OCI-M1 (cell line): ENCODE results near the gene TSPAN14.

ENCODE experiments used
- DNase-seq: peaks from one replicate; lab custom pipeline; 2025; lab: John Stamatoyannopoulos, UW

Gene TSPAN14

DNA sequence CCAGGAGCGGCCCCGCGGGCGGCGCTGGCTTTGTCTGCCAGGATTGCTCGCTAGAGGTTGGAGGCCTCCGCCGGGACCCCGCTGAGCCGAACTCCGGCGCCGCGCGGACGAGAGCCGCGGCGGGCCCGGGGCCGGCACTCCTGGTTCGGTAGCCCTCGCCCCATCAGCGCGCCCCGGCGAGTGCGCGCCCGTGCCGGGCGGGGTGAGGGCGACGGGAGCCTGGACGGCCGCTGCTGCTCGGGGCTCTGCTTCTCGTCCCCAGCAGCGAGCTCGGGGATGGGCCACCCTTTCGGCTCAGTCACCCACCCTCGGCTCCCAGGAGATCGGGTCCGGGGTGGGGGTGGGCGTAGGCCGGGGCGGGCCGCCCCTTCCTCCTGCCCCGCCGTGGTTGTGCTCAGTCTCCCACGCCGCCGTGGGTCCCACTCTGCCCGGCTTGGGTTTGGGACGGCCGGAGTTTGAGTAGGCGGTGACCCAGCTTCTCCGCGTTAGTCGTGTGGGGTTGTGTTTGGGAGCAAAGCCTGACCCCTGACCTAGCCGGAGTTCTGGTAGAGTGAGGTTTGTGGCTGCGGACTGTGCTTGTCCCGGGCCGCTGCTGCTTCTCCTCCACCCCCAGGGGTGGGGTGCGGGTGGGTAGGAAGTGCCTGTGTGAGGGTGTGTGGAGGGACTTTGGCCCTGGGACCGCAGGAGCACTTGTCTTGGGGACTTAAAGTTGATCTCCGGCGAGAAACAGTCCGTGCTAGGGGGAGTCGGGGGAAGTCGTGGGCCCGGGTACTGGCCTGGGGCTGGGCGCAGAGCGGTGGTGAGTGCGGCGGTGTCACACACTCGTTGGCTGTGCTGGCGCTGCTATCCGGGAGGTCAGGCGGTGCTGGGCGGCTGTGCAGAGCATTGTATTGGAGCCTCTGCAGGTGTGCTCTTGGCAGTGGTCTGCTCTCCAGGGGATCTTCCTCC lies 677 bp downstream of the TSPAN14 start:
- peak; percentile 79 for DNase-seq

DNA sequence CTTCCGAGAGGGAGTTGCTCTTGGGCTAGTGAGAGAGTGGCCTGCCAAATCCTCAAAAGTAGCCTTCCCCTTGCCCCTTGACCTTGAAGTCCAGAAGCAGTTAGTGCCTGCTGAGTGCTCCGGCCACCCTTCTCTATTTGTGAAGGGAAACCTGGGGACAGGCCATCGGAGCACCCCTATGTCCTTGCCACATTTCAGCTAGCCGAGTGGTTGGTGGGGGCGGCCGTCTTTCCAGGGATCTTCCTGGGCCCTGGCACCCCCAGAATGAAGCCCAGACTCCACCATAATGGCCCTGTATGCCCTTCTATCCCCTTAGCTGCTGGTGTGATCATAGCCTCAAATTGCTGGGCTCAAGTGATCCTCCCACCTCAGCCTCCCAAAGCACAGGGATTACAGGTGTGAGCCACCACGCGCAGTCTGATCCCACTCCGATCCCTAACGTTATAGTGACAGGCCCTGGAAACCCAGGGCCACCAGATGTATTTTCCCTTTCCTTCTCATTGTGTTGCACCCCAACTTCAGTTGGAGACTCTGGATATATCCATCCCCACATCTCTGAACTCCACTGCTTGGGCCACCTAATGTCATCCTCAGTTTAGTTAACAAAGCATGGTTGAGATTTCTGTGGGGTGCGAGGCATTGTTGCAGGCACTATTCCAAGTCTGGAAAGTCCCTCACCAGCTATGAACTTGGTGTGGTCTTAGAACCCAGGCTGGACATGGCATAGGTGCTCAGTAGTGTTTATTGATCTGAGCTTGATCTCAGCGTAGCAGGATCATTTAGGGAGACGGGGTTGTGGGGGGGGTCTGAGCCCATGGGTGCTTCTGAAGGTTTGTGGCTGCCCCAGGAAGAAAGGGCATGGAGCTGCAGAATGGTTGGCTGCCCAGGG lies 1.6 kb downstream of the TSPAN14 start:
- no peak for DNase-seq

DNA sequence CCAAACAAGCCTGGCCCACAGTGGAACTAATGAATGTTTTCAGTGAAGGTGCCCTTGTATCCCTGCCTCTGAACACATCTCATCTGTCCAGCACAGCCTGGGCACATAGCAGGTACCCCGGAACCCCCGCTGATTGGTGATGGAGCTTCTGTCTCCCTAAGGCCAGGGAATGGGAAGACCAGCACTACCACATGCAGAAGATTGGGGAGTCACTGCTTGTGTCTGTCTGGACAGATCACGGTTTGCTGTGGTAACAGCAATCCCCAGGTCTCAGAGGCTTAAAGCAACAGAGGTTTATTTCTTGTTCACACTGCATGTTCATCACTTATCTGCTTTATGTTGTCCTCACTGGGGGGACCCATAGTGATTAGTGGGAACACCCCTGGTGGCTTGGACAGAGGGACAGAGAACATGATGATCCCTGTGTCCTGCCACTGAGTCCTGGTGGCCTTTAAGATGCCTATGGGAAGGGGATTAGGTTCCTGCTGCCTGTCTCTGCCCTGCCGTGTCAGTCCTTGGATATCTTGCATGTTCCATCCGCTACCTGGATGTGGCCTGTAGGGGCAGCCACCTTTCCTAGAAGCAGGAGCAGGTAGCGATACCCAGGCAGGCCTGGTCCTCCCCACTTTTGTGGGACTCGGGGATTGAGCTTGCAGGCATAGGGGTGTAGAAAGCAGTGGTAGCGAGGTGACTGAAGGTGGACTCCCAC lies 3.6 kb downstream of the TSPAN14 start:
- no peak for DNase-seq

DNA sequence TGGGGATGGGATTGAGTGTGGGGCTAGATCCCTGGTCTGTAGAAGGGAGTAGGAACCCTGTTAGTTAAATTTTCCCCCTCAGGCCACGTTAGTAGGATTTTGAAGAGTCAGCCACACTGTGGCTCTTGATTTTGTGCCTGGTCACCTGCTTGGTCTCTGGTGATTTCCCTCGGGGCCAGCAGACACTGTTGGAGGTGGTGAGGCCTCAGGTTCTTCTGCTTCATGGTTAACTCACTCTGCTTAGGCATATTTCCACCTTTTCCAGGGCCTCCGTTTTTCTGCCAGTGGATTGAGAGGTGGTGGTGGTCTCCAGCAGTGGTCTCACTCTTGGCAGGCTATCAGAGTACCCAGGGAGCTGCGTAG lies 4.1 kb downstream of the TSPAN14 start:
- DNase-seq = no peak

DNA sequence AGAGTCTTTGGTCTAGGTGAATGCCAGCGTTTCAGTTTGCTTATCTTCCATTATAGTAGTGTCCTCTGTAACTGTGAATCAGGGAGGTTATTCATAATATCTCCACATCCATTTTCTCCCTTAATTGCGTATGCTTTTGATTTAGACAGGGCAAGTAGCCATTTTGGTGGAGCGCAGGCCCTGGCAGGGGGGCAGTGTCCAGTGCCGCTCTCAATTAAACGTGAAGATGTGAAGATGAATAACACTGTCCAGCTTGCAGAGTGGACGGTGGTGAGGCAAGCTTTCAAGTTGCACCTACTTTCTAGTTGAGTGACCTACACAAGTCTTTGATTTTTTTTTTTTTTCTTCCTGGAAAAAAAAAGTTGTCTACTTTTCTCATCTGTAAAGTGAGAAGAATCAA lies 4.5 kb downstream of the TSPAN14 start:
- DNase-seq = no peak

DNA sequence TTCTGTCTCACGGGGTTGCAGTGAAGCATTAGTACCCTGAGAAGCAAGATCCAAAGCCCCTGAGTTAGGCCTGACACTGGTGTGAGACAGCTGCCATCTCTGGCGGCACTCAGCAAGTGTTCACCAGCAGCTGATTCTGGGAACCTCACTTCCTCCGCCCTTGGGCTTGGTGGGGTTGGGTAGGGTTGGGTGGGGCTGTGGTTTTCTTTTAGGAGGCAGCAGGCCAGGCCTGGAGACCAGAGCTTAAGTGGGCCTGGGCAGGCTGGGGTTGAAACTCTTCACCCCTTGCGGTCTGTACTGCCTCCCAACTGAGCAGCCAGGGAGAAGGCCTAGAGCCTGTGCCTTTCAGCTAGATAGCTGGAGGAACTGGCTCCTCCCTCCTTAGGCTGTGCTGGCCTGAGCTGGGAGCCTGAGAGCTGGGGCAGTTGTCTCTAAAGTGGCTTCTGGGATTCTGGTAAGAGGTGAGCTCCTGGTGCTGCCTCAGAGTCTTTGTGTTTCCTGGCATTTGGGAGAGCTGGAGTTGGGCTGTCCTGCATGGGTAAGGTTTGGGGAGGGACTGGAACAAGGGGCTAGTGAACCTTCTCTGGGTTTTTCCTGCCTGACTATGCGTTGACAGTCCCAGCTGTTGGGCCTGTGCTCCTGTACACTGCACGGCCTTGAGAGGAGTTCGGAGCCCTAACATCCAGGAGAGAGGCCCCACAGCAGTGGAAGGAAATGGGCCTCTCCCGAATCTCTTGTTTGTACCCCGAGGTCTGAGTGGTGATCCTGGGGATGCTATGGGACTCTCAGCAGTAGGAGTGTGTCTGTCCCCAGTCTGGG lies 5.1 kb downstream of the TSPAN14 start:
- DNase-seq = peak; percentile 99

DNA sequence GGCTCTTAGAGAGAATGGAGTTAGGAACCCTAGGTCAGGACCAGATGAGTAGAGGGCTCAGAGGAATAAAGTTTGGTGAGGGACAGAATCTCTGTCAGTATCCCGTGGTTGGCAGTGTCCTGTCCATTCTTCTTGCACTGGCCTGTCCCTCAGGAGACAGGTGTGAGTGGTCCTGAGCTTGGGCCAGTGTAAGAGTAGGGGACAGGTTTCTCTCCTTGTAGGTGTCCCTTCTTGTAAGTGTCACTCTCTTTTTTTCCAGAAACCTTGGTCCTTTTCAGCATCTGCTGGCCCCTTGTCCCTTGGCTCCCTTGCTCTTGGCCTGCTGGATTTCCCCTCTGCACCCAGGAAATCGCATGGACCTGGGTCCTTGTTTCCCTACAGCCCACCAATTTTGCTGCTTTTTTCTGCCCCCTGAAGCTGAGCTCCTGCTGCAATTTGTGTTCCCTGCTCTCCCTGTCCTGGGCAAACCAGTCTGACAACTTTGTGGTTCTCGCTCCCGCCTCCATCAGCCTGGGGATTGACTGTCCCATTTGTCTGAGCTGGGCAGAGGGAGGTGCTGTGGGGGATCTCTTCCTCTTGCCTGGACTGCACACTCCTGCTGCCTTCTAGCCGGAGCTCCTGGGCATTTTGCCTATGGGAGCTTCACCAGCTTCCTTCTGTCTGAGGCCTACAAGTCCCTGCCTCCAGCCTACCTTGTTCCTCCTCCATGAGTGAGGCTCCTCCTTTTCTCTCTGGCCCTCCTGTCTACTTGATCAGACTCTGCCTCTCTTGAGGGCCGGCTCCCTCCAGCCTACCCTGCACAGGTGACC lies 6.5 kb downstream of the TSPAN14 start:
- DNase-seq = peak; percentile 38

DNA sequence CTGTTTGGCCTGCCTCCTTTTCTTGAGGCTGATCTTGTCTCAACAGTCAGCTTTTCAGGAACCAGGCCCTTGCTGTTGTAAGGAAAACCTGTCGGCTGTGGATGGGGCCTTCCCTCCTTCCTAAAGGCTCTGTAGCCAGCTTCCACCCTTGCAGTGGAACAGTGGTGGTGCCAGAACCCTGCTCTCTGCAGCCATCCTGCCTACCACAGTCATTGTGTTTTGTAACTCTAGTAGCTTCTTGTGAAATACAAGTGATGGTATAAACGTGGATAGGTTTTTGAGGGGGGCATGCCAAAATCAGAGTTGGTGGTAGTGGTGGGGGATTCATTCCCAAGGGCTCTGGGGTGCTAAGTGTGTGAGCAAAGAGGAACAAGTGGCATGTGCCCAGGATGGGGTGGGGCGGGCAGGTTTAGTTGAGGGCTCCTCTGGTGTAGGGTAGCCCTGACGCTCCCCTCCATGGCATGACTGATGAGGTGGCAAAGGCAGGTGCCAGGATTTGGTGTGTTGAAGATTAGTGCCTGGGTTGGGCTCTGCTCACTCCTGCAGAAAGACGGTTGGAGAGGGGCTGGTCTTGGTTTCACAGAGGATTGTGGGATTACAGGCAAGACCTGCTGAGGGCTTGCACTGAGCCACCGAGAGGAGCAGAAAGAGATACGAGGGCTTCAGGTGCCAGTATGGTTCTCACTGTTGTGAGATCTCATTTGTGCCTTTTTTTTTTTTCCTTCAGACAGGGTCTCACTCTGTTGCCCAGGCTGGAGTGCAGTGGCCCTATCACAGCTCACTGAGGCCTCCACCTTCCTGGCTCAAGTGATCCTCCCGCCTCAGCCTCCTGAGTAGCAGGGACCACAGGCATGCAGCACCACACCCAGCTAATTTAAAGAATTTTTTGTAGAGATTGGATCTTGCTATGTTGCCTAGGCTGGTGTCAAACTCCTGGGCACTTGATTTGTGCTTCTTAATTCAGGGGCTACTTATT lies 7.4 kb downstream of the TSPAN14 start:
- DNase-seq = no peak

DNA sequence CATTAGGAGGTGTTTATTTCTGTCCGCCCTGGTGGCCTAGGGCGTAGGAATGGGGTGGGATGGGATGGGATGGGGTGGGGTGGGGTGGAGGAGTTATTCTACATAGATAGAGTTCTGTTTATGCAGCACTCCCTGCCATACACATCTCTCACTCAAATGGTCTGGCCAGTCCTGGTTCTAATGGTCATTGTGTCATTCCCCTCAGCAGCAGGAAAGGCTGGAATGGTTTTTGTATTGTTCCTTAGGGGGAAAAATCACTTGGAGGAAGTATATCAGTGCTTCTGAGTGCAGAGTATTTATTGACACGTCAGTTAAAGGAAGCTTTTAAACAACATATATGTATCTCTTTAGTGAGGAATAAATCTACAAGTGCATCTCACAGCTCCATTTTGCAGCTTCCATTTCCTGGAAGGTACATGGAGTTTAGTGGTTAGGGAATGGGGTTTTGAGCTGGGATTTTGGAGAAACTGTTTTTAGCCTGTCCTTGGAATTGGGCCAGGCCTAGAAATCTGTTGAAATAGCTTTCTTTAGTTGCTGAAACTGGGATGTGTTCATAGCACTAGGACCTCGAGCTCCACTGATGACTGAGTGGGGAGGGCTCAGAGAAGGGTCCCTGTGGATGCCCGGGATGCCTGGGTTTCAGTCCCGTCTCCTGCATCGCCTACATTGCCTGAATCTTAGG lies 8.3 kb downstream of the TSPAN14 start:
- DNase-seq = no peak

DNA sequence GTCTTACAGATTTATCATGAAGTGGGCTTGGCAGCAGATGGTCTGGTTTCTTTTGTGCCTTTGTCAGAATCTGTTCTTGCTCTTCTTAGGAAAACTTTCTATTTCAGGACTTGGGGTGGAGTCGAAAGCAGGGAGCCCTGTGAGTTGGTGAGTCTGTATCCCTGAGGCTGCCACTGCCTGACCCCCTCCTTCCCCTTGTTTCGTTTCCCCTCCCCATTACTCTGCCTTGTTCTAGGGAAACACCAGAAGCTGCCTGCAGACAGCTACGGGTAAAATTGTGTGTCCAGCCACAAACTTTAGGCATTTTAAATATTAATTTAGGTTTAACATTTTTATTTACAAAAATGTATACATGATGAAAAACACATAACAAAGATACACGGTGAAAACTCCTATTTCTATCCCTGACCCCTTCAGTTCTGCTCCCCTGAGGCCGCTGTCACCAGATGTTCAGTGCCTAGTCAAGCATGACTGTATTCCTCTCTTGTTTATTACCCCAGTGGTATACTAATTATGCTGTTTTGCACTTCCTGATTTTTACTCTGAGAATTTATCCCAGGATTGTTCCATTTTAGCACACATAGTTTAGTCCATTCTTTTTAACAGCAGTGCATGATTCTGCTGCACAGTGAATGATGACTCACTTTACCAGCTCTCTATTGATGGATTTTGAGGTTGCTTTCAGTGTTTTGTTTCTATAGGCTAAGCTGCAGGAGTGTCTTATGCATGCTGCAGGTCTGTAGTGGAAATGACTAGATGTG lies 9.1 kb downstream of the TSPAN14 start:
- DNase-seq = peak; percentile 38

DNA sequence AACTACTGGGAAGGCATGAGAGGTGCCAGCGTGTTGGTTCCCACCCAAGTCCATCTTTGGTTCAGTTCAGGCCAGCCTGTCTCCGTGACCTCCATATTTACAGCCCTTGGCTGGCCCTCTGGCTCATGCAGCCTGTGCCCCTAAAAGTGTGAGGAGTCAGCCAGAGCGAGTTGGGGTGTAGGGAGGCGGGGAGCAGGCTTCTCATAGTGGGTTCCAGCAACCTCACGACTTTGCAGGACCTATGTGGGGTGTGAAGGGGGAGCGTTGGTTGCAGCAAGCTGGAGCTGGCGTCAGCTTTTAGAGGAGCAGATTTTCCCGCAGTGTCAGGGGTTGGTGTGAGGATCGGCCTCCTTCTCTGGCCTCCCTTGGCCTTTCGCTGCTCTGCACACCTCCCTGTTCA lies 9.8 kb downstream of the TSPAN14 start:
- no peak for DNase-seq

DNA sequence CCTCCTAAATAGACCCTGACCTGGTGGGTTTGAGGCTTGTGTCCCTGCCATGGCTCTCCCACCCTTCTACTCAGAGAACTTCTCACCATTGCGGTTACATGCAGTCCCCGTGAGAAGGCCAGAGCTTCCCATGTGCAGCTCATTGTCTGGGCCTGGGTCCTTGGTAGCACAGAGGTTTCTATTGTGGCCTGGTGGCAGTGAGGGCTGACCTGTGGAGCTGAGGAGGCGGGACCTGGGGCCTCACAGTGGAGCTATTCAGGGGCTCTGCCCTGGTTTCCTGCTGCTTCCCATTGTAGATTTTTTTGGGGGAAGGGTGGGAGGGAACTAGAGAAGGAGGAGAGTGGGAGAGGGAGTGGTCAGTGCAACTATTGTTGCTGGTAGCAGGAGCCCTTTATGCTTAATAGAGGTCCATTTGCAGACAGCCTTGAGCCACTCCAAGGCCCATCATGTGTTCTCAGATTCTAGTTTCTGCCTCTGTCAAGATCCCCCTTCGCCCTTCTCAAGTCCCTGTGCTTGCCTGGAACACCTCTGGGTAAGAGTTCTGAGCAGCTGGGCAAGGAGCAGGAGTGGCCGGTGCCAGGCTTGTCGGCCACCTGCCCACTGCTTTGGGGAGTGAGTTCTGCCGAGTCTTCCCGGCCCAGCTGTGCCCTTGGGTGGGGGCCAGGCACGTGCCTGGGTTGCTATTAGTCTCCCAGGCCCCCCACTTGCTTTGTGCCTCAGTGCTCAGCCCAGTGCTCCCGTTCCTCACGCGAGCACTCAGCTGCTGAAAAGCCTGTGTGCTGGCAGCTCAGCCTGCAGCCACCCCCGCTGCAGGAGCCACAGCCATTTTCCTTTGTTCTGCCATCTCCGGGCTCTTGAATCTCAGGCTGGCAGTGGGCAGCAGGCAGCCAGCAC lies 10.7 kb downstream of the TSPAN14 start:
- DNase-seq = peak; percentile 46

DNA sequence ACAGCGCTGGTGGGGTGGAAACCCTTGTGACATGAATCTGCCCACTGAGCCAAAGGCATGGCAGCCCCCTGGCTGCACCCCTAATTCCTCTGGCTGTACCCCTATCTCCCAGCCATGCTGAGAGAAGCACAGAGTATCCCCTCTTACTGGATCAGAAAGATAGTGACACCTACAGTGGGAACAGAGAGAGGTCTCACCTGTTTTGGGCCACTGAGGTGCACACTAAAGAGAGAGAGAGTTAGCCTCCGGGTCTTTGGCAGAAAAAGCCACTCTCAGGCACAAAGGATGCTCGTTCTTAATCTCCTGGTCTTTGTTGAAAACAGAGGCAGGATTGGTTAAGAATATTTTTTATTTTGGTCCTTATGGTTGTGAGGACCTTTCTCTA lies 11.3 kb downstream of the TSPAN14 start:
- no peak for DNase-seq

DNA sequence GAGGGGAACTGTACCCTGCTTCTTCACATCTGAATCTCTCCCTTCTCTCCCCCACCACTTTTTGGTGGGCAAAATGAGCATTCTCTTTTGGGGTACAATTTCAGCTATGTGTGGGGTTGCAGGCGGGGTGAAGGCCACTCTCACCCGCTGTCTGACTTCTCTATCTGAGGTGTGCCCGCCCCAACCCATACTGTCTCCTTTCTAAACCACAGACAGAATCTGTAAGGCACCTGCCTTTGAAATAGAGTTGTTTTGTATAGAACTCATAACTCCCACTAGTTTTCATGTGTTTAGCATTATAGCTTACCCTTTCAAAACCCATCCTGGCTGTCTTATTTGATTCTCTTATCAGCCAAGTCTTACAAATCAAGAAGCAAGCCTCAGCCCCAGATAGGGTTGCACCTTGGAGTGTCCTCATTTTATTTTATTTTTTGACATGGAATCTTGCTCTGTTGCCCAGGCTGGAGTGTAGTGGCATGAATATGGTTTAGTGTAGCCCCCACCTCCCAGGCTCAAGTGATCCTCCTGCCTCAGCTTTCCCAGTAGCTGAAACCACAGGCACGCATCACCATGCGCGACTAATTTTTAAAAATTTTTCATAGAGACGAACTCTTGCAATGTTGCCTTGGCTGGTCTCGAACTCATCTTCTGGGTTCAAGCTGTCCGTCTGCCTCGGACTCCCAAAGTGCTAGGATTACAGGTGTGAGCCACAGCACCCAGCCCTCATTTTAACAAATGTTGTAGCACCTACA lies 11.9 kb downstream of the TSPAN14 start:
- peak; percentile 40 for DNase-seq

DNA sequence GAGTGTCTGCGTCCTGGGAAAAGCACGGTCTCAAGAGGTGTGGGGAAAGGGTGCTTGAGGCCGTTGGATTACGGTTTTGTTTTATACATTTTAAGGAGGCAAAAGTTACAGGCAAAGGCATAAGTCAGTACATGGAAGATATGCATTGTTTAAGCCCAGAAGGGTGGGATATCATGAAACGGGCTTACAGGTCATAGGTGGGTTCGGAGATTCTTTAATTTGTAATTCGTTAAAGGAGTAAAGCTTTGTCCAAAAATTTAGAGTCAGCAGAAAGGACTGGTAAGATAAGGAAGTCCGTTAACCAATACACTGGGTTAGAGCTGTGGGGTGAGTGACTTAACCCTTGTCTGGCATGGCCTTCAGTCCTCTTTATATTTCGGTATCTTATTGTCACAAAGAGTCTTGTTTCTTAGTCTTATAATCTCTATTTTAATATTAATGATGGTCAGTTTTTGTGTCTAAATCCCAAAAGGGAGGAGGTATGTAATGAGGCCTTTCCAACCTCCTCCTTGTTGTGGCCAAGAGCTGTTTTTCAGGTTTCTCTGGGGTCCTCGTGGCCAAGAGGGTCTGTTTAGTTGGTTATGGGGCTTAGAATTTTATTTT lies 12.7 kb downstream of the TSPAN14 start:
- peak; percentile 87 for DNase-seq

DNA sequence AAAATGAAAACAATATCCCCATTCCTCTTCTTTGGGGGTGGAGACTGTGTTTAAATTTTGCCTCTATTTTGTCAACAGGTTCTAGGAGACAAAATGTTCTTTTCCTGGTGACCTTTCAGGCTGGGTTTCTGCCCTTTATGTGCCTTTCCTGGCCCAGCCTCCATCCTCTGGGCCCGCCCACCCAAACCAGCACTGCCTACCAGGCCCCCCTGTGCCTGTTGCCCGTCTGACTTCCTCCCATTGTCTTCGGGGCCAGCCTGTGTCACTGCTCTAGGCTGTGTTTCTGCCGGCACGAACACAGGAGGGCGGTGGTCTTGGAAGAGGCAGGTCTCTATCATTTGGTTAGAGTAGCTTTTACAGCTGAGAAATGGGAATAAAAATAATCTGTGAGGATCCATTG lies 13.9 kb downstream of the TSPAN14 start:
- DNase-seq = peak; percentile 43
